Hematopoietic multipotent progenitor cell treated with erythropoietin and hydrocortisone succinate and interleukin-3 and kit ligand, for 17 days (in vitro differentiated cells): ENCODE data around the gene SRRT.
"Not testable (repeated sequence)": the region's sequence is repeated elsewhere in the genome, so short reads cannot be mapped to it uniquely, and the experiment has no call there.

Experiments
- DNase-seq: peaks from one replicate; pipeline ENCODE4 v3.0.0-alpha.2; 2015; ENCODE audit warnings: low spot score

Gene SRRT

GRCh38 chr7:100894860-100895700 is 20.2 kb downstream of the SRRT start:
- peak; percentile 79 for DNase-seq

DNA sequence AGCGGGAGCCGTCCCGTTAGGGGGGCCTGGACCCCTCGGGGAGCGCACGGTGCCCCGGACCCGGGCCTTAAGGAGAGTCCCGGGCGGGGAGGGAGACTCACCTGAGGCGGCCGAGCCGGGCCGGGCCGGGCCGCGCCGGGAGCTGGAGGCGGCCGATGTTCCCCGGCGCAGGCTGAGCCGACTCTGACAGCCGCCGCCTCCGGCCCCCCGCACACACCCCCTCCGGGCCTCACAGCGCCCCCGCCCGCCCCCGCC is 20.7 kb downstream of the SRRT start, which contains the start of gene ACHE:
TSS of gene ACHE (minus strand) at position 188 of the 255 bp plus-strand sequence. CDS start 1,656 bp downstream, outside the sequence.
- DNase-seq: no peak

DNA sequence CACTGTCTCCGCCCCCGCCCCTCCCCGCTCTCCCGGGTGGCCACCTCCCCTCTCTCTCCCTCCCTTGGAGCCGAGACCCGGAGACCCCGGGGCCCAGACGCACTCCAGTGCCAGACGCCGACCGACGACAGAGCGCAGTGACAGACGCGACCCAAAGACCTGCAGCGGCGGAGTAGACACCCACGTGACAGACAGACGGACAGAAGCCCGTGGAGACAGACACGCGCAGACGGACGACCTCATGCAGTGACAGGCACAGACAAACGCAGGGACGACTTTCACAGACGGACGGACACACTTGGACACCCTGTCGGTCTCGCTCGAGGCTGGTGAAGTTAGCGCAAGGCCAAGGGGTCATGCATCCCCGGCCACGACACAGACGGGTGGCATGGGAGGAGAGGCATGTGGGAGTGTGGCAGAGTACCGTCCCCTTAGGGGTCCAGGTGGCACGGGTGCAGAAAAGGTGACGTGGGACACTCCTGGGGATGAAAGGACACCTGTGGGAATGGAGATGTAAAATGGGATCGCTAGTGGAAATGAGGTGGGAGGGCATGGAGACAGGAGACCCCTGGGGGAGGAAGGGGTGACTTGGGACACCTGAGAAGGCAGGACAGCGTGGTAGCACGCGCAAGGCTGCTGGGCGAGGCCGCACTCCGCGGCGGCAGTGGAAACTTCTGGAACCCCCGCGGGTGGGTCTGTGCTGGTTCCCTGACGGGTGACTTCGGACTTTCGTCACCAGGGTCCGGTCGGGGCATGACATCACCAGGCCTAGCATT is 21.2 kb downstream of the SRRT start:
- DNase-seq: peak; percentile 71

GRCh38 chr7:100896732-100897608 is 22.1 kb downstream of the SRRT start:
- DNase-seq: peak; percentile 78

GRCh38 chr7:100897772-100898454 is 23.0 kb downstream of the SRRT start:
- peak; percentile 35 for DNase-seq

- DNase-seq: no peak
Observed at GRCh38 chr7:100899432-100899831, 24.5 kb downstream of the SRRT start.

DNA sequence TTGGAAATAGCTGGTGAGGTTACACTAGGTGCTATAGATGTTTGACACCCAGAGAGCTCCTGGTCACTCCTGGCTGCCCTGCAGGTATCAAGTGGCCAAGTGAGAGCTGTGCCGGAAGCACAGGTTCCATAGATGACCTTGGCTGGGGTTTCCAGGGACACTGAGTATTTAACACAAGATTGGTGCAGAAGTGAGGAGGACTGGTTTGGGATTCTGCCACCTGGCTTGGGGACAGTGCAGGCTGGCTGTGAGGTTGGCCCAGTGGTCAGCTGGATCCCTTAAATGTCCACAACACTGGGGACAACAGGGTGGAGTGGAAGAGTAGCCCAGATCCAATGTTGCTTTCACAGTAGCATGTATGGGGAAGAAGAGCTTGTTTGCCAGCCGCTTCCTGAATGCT is 26.1 kb downstream of the SRRT start:
- DNase-seq: no peak

GRCh38 chr7:100901921-100902332 is 27.0 kb downstream of the SRRT start:
- DNase-seq: no peak

GRCh38 chr7:100902638-100903037 is 27.7 kb downstream of the SRRT start:
- DNase-seq: no peak

- no peak for DNase-seq
Observed at GRCh38 chr7:100908512-100908911, 33.6 kb downstream of the SRRT start.

DNA sequence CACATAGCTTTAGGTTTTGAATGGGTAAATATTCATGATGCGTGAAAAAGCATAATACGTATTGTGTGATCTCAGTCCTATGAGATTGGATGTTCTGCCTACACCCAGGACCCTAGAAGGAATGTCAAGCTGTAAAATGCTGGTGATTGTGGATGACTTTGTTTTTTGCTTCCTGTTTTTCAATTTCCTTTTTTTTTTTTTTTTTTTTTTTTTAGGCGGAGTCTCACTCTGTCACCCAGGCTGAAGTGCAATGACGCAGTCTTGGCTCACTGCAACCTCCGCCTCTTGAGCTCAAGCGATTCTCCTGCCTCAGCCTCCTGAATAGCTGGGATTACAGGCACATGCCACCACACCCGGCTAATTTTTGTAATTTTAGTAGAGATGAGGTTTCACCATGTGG is 35.5 kb downstream of the SRRT start:
- DNase-seq: not testable (repeated sequence)

GRCh38 chr7:100911484-100911883 is 36.6 kb downstream of the SRRT start:
- no peak for DNase-seq

DNA sequence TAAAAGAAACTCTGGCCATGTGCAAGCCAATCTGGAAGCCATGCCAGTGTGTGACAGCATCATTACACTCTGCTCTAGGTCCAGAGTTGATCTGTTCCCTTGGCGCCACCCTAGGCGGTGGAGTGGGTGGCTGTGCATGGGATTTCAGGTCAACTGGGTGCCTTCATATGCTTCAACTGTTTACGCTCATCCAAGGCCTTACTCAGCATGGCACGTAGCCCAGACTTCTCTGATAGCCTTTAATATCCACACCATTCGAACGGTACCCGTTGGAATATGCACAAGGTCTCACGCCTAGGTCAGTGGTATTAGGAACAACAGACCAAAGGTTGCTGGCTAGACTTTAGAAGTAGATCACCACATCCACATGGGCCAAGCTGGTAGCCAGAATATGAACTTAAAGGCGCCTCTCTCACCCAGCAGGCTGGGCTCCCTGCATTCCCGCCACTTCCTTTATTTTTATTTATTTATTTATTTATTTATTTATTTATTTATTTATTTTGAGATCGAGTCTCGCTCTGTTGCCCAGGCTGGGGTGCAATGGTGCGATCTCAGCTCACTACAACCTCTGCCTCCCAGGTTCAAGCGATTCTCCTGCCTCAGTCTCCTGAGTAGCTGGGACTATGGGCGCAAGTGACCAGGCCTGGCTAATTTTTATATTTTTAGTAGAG is 39.4 kb downstream of the SRRT start:
- peak; percentile 20 for DNase-seq

DNA sequence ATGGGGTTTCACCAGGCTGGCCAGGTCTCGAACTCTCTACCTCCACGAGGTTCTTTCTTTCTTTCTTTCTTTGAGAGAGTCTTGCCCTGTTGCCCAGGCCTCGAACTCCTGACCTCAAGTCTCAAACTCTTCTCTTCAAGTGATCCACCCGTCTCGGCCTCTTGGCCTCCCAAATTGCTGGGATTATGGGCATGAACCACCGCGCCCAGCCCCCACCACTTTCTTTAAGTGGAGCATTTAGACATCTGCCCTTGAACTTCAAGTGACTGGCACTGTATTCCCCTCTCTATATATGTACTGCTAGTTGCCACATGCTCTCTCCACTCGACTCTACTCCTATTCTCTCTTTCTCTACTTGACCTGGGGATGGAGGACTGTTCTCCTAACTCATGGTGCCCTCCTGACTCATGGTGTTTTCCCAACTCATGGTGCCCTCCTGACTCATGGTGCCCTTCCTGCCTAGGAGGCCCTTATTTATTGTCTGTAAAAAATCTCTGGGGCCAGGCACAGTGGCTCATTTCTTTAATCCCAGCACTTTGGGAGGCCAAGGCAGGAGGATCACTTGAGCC is 40.1 kb downstream of the SRRT start:
- no peak for DNase-seq

GRCh38 chr7:100919335-100919734 is 44.4 kb downstream of the SRRT start:
- DNase-seq: not testable (repeated sequence)

- not testable (repeated sequence) for DNase-seq
Observed at GRCh38 chr7:100919779-100920437, 45.0 kb downstream of the SRRT start.

- DNase-seq: no peak
Observed at GRCh38 chr7:100921039-100921438, 46.1 kb downstream of the SRRT start.

- DNase-seq: not testable (repeated sequence)
Observed at GRCh38 chr7:100923616-100924015, 48.7 kb downstream of the SRRT start.

DNA sequence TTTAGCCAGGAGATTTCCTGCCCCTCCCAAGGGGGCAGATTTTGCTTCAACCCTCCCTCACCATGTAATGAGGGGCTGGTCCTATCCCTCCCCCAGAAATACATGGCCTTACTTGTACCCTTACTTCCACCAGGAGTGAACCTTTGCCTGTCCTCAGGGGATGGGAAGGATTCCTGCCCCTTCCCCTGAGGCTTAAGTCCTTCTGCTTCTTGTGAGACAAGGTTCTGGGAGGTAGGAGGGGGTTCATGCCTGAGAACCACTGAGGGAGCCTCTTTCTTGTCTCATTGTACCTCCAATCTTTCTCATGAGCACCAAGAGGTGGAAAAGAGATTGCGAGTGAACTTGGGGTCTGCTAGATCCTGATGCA is 54.9 kb downstream of the SRRT start:
- DNase-seq: no peak

- no peak for DNase-seq
Observed at GRCh38 chr7:100933734-100934133, 58.8 kb downstream of the SRRT start.
